IMR-90 (cell line): ENCODE measurements around the gene SGSM2. TPM values are rescaled to one million over a fixed set of nuclear protein-coding genes. Genes with fewer than 3 reads are reported as not detected.

Experiments used
- ATAC-seq: fragments of 200-7000 bp; cut with Tn5 transposase; 2 replicates; pipeline ENCODE4 v1.9.1; 2020; ENCODE audit warnings: low read depth, mild to moderate bottlenecking, moderate library complexity
- BruUV-seq: library from RNA; stranded (reverse); fragments of 400-500 nt; replicated peaks from 2 replicates; lab custom pipeline; 2021; lab: Mats Ljungman, UMichigan
- CTCF ChIA-PET: fragments of 300-600 bp; formaldehyde crosslinking; extraction: SDS; loops from one replicate; lab custom pipeline; 2021; ENCODE audit warnings: antibody characterized with exemption; lab: Yijun Ruan, JAX
- POLR2A ChIA-PET: fragments of 300-600 bp; sonication (Branson Sonifier 250); formaldehyde crosslinking; loops from one replicate; lab custom pipeline; 2022; ENCODE audit warnings: antibody characterized with exemption; ENCODE audit not compliant: unreplicated experiment; lab: Charles Lee
- DNase-seq: peaks from one replicate; pipeline ENCODE4 v3.0.0; 2013
- H2AFZ ChIP-seq: replicated peaks from 2 replicates; pipeline ENCODE3; 2013; ENCODE audit warnings: low read length, mild to moderate bottlenecking; ENCODE audit not compliant: poor library complexity
- H2AK5ac ChIP-seq: 2 replicates; pipeline ENCODE4 v1.6.1; 2013; ENCODE audit warnings: low read depth, low read length, inconsistent platforms
- H2AK9ac ChIP-seq: replicated peaks from 2 replicates; pipeline ENCODE3; 2013; ENCODE audit warnings: mild to moderate bottlenecking, low read depth, low read length, moderate library complexity; ENCODE audit not compliant: poor library complexity
- H2BK120ac ChIP-seq: 2 replicates; pipeline ENCODE4 v1.6.1; 2013; ENCODE audit warnings: low read depth, low read length, inconsistent platforms
- H2BK15ac ChIP-seq: 3 replicates; pipeline ENCODE4 v1.6.1; 2013; ENCODE audit warnings: low read depth, low read length, inconsistent platforms
- H2BK20ac ChIP-seq: 2 replicates; pipeline ENCODE4 v1.6.1; 2013; ENCODE audit warnings: low read depth, mild to moderate bottlenecking, inconsistent platforms, low read length, moderate library complexity
- H2BK5ac ChIP-seq: 2 replicates; pipeline ENCODE4 v1.6.1; 2013; ENCODE audit warnings: mild to moderate bottlenecking, low read depth, low read length, inconsistent platforms; ENCODE audit not compliant: poor library complexity, severe bottlenecking
- H3K14ac ChIP-seq: replicated peaks from 2 replicates; pipeline ENCODE4 v1.6.1; 2013; ENCODE audit warnings: low read depth, low read length, inconsistent platforms
- H3K18ac ChIP-seq: 2 replicates; pipeline ENCODE4 v1.6.1; 2013; ENCODE audit warnings: low read depth, low read length, control low read depth
- H3K23ac ChIP-seq: 2 replicates; pipeline ENCODE4 v1.6.1; 2013; ENCODE audit warnings: low read depth, low read length, inconsistent platforms
- H3K27ac ChIP-seq: 2 replicates; pipeline ENCODE4 v1.5.1; 2013; ENCODE audit warnings: mild to moderate bottlenecking, control low read depth, low read length; ENCODE audit not compliant: insufficient read depth
- H3K27me3 ChIP-seq: 2 replicates; pipeline ENCODE4 v1.6.1; 2013; ENCODE audit warnings: low read length; ENCODE audit not compliant: control insufficient read depth, insufficient read depth
- H3K36me3 ChIP-seq: 2 replicates; pipeline ENCODE4 v1.6.1; 2013; ENCODE audit warnings: low read length, mixed read lengths; ENCODE audit not compliant: control insufficient read depth, insufficient read depth
- H3K4ac ChIP-seq: 2 replicates; pipeline ENCODE4 v1.6.1; 2013; ENCODE audit warnings: low read depth, low read length, inconsistent platforms
- H3K4me1 ChIP-seq: 2 replicates; pipeline ENCODE4 v1.6.1; 2013; ENCODE audit warnings: low read length, mixed read lengths; ENCODE audit not compliant: control insufficient read depth, insufficient read depth
- H3K4me2 ChIP-seq: 2 replicates; pipeline ENCODE4 v1.6.1; 2013; ENCODE audit warnings: low read depth, mild to moderate bottlenecking, control low read depth, low read length, moderate library complexity
- H3K4me3 ChIP-seq: 2 replicates; pipeline ENCODE4 v1.5.1; 2013; ENCODE audit warnings: low read depth, mild to moderate bottlenecking, control low read depth, low read length, moderate library complexity; ENCODE audit not compliant: insufficient read depth
- H3K56ac ChIP-seq: 2 replicates; pipeline ENCODE4 v1.6.1; 2013; ENCODE audit warnings: low read length, inconsistent platforms; ENCODE audit not compliant: insufficient read depth; ENCODE audit errors: extremely low read depth
- H3K79me1 ChIP-seq, 2 experiments: 2 replicates each; pipeline ENCODE4 v1.6.1; 2013; ENCODE audit warnings: low read length in 2 of 2, inconsistent platforms in 1 of 2, low read depth in 1 of 2
- H3K9ac ChIP-seq: 2 replicates; pipeline ENCODE4 v1.6.1; 2013; ENCODE audit warnings: low read depth, low read length, control low read depth
- H3K9me1 ChIP-seq: 2 replicates; pipeline ENCODE4 v1.6.1; 2013; ENCODE audit warnings: low read length, inconsistent platforms; ENCODE audit not compliant: insufficient read depth
- H3K9me3 ChIP-seq: 2 replicates; pipeline ENCODE4 v1.6.1; 2013; ENCODE audit warnings: low read length; ENCODE audit not compliant: control insufficient read depth, insufficient read depth
- H4K20me1 ChIP-seq: 2 replicates; pipeline ENCODE4 v1.6.1; 2013; ENCODE audit warnings: low read length, inconsistent platforms; ENCODE audit not compliant: insufficient read depth
- H4K5ac ChIP-seq: 2 replicates; pipeline ENCODE4 v1.6.1; 2013; ENCODE audit warnings: mild to moderate bottlenecking, low read depth, low read length, control low read depth
- H4K8ac ChIP-seq, 2 experiments: 2 replicates each; pipeline ENCODE4 v1.6.1; 2013; ENCODE audit warnings: low read depth in 2 of 2, low read length in 2 of 2, control low read depth in 1 of 2, inconsistent platforms in 1 of 2
- H4K91ac ChIP-seq: 2 replicates; pipeline ENCODE4 v1.6.1; 2013; ENCODE audit warnings: low read depth, low read length, inconsistent platforms; ENCODE audit not compliant: insufficient read depth
- CEBPB ChIP-seq: IDR thresholded peaks from 2 replicates; pipeline ENCODE4 v1.6.1; 2012; ENCODE audit warnings: low read depth, low read length, improper control_type of control experiment
- RFX5 ChIP-seq: IDR thresholded peaks from 2 replicates; pipeline ENCODE4 v1.8.0; 2012; ENCODE audit warnings: low read depth, mild to moderate bottlenecking, low read length, moderate library complexity
- WGBS, 2 experiments: methylation state at CpG; one replicate each; pipeline versions ENCODE4 v1.1.5 to v1.1.7; 2013; ENCODE audit warnings: missing lambda C conversion rate in 2 of 2; ENCODE audit not compliant: insufficient read length in 1 of 2; ENCODE audit errors: extremely low coverage in 2 of 2; 5-methylcytosine and 5-hydroxymethylcytosine counted together
- dilution Hi-C: fragments of 300-500 bp; cut with HindIII; formaldehyde crosslinking; loops from one replicate; pipeline ENCODE4 v1.14.3; 2018; ENCODE audit warnings: low sequenced_read_pairs; ENCODE audit not compliant: unreplicated experiment
- in situ Hi-C: fragments of 300-500 bp; cut with MboI; formaldehyde crosslinking; loops from 3 replicates; pipeline ENCODE4 v1.14.3; 2019; ENCODE audit warnings: low sequenced_read_pairs, inconsistent platforms, mixed read lengths
- intact Hi-C: fragments of 100-400 bp; cut with micrococcal nuclease; formaldehyde crosslinking; loops from 2 replicates; pipeline ENCODE4 v1.10.0; 2022
- polyA plus RNA-seq, 3 experiments: library from polyadenylated mRNA; depleted of rRNA; stranded (reverse); fragments of >200 nt; gene quantifications; 2 replicates each; pipeline ENCODE4 v1.2.3, GENCODE V29; 2012; ENCODE audit warnings: low replicate concordance in 1 of 3
- total RNA-seq: library from RNA; depleted of rRNA; stranded (reverse); fragments of >200 nt; gene quantifications from 2 replicates; pipeline ENCODE4 v1.2.3, GENCODE V29; 2012
- TF ChIP-seq, protein P1 (sequence below): fragments of 150-350 bp; IDR thresholded peaks from 2 replicates; pipeline ENCODE4 v1.6.1; 2017; ENCODE audit warnings: mild to moderate bottlenecking, antibody characterized with exemption, low read length, low read depth

SGSM2 gene
- total and polyA plus RNA-seq, 2 of the 4 experiments (the other 2 are of a cell fraction), result 13.6 to 81.2 TPM

DNA sequence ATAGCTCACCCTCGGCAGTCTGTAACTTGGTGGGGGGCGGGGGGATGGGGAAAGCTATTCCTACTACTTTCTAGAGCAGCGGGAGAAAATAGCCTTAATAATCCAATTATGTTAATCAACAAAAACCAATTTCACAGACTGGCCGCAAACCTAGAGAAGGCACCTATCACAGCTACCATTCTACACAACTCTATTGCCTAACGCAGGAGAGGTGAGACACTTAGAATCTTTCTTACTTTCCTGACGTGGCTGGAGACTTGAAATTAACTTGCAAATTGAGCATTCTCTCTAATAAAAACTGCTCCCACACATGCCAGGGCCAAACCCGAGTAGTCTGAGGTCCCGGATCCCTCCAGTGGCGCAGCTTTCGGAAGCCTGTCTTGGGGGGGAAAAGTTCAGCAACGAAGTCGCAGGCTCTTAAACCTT is 34.5 kb upstream of the SGSM2 start:
- peak overlapping the region; percentile 90 for H3K4me2 ChIP-seq
- H2BK20ac ChIP-seq, result no peak overlapping the region
- no peaks in the 10 kb centered on the region for H3K4me1 ChIP-seq
- WGBS, 2 experiments, result no CpG with 5 or more reads among the region's 12 CpGs
- H3K23ac ChIP-seq, result peak overlapping the region; percentile 44
- TF ChIP-seq CEBPB (0 out of 2 replicates have a peak, but pooled peaks have one; percentile 37), RFX5 (no peak)
- TF ChIP-seq, protein P1, sequence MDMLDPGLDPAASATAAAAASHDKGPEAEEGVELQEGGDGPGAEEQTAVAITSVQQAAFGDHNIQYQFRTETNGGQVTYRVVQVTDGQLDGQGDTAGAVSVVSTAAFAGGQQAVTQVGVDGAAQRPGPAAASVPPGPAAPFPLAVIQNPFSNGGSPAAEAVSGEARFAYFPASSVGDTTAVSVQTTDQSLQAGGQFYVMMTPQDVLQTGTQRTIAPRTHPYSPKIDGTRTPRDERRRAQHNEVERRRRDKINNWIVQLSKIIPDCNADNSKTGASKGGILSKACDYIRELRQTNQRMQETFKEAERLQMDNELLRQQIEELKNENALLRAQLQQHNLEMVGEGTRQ, result no peak
- H2BK120ac ChIP-seq, result no peak overlapping the region
- H2BK5ac ChIP-seq, result peak overlapping the region; percentile 98
- ChIA-PET POLR2A (no interaction called here), CTCF (interaction anchor here (0.6 kb wide), 2 partner anchors 226 to 394 kb away, joined by 3 read pairs; no protein-coding TSS in a partner anchor)
- no peaks in the 10 kb centered on the region for H3K27me3 ChIP-seq
- no peaks in the 10 kb centered on the region; the same call in 1 of the 2 replicates for H4K20me1 ChIP-seq
- peak overlapping the region; percentile 9 for H3K4ac ChIP-seq
- peak overlapping the region in 1 of 2 experiments; percentile 12; a peak in 1 of 4 replicates for H4K8ac ChIP-seq
- H3K36me3 ChIP-seq, result peaks cover 17% of the 10 kb centered on the region
- peak overlapping the region; percentile 33; the same call in 1 of the 2 replicates for H3K18ac ChIP-seq
- dilution Hi-C loops, result no loop called here
- H3K9ac ChIP-seq, result peak overlapping the region; percentile 88
- H3K79me1 ChIP-seq, result peaks cover 13 to 66% of the 10 kb centered on the region in 2 experiments
- H2AK5ac ChIP-seq, result no peak overlapping the region
- H3K14ac ChIP-seq, result peak overlapping the region; percentile 28
- intact Hi-C loops, result no loop called here
- H3K27ac ChIP-seq, result peak overlapping the region; percentile 97
- H2AFZ ChIP-seq, result peak overlapping the region; percentile 96
- in situ Hi-C loops, result no loop called here
- H4K5ac ChIP-seq, result peak overlapping the region; percentile 18
- peak overlapping the region; percentile 77 for H2AK9ac ChIP-seq
- H3K4me3 ChIP-seq, result peak overlapping the region; percentile 96
- no peaks in the 10 kb centered on the region for H3K9me3 ChIP-seq
- no peak; the same call in 1 of the 2 replicates for ATAC-seq
- no TSS peak for BruUV-seq
- H3K9me1 ChIP-seq, result no peaks in the 10 kb centered on the region; the same call in 1 of the 2 replicates
- DNase-seq, result peak; percentile 6
- H4K91ac ChIP-seq, result no peak overlapping the region; the same call in 1 of the 2 replicates
- H3K56ac ChIP-seq, result peak overlapping the region; percentile 57; the same call in 1 of the 2 replicates
- H2BK15ac ChIP-seq, result no peak overlapping the region
